ENCODE results near the gene LYZL4.

GRCh38 chr3:42347928-42348327 lies 62.5 kb downstream of the LYZL4 start:
- TF ChIP-seq, protein P1, sequence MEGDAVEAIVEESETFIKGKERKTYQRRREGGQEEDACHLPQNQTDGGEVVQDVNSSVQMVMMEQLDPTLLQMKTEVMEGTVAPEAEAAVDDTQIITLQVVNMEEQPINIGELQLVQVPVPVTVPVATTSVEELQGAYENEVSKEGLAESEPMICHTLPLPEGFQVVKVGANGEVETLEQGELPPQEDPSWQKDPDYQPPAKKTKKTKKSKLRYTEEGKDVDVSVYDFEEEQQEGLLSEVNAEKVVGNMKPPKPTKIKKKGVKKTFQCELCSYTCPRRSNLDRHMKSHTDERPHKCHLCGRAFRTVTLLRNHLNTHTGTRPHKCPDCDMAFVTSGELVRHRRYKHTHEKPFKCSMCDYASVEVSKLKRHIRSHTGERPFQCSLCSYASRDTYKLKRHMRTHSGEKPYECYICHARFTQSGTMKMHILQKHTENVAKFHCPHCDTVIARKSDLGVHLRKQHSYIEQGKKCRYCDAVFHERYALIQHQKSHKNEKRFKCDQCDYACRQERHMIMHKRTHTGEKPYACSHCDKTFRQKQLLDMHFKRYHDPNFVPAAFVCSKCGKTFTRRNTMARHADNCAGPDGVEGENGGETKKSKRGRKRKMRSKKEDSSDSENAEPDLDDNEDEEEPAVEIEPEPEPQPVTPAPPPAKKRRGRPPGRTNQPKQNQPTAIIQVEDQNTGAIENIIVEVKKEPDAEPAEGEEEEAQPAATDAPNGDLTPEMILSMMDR (IDR thresholded peaks at IDR 0.05), result no peak
- no peak for TF ChIP-seq EP300 (IDR thresholded peaks at IDR 0.05)
- no peak for TF ChIP-seq POLR2AphosphoS5 (IDR thresholded peaks at IDR 0.05)
- TF ChIP-seq POLR2A (IDR thresholded peaks at IDR 0.05), result no peak
